ENCODE measurements around the gene PTPRE. TPM values are rescaled to one million over a fixed set of nuclear protein-coding genes. Genes with fewer than 3 reads are reported as not detected.

The PTPRE gene
- total RNA-seq, 4 donors from 2014 or later: 9.8 to 24.9 (median 22.7) TPM

DNA sequence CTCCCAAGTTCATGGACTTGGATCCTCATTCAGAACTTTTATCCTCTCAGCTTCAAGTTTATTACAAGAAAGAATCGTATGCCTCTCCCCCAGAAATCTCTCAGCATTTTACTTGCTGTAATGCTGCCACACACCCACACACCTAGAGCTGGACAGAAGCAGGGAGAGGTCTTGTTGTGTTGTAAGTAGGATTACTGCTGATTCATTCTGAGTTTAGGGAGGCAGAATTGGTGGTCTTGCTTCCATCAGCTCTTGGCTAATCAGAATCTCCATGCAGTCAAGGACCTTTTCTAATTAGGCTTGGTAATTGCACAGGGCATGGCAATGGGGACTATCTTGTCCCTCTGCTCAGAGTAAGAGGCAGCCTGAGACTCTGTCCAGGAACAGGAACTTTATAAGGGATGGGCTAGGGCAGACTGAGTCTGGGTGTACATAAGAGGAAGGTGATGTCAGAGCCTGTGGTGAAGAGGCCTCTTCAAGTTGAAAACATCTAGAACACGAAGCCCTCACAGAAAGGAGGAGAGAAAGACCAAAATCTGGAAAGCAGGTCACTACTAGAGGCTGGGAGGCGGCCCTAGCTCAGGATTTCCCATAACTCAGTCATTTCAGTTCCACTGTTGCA lies 7.0 kb upstream of the PTPRE start:
- no peak for TF ChIP-seq POLR2A (IDR thresholded peaks at IDR 0.05)
- TF ChIP-seq, protein P1, sequence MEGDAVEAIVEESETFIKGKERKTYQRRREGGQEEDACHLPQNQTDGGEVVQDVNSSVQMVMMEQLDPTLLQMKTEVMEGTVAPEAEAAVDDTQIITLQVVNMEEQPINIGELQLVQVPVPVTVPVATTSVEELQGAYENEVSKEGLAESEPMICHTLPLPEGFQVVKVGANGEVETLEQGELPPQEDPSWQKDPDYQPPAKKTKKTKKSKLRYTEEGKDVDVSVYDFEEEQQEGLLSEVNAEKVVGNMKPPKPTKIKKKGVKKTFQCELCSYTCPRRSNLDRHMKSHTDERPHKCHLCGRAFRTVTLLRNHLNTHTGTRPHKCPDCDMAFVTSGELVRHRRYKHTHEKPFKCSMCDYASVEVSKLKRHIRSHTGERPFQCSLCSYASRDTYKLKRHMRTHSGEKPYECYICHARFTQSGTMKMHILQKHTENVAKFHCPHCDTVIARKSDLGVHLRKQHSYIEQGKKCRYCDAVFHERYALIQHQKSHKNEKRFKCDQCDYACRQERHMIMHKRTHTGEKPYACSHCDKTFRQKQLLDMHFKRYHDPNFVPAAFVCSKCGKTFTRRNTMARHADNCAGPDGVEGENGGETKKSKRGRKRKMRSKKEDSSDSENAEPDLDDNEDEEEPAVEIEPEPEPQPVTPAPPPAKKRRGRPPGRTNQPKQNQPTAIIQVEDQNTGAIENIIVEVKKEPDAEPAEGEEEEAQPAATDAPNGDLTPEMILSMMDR (IDR thresholded peaks at IDR 0.05): no peak
- 49 to 59% methylated on average over 3 of the region's 3 CpGs for WGBS, 2 donors
- no peaks in the 10 kb centered on the region for H3K4me1 ChIP-seq
- H3K9me3 ChIP-seq: no peaks in the 10 kb centered on the region
- no peak overlapping the region for H3K27ac ChIP-seq
- no peak overlapping the region for H3K4me3 ChIP-seq
- DNase-seq: no peak
- intact Hi-C loops (cut with DNase I): no loop called here
- H3K27me3 ChIP-seq: peaks cover 0 to 6% (median 0%) of the 10 kb centered on the region in 4 donors
- H3K36me3 ChIP-seq: no peaks in the 10 kb centered on the region

DNA sequence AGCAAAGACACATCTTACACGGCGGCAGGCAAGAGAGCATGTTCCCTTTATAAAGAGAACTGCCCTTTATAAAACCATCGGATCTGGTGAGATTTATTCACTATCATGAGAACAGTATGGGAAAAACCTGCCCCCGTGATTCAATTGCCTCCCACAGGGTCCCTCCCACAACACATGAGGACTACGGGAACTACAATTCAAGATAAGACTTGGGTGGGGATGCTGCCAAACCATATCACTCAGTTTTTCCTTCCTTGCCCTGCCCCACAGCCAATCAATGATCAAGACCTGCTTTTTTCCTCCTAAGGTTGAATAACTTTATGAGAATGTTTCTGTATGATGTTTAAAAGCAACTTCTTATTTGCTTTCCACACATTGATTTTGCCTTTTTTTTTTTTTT lies 3.1 kb upstream of the PTPRE start:
- 79 to 80% methylated on average over 5 of the region's 5 CpGs for WGBS, 2 donors
- no peak for DNase-seq
- Histone ChIP-seq H3K9me3 (no peaks in the 10 kb centered on the region), H3K27ac (no peak overlapping the region), H3K4me1 (peaks cover 7 to 27% (median 14%) of the 10 kb centered on the region in 3 donors), H3K27me3 (peaks cover 0 to 37% (median 2%) of the 10 kb centered on the region in 4 donors), H3K4me3 (no peak overlapping the region), H3K36me3 (no peaks in the 10 kb centered on the region)
- intact Hi-C loops (cut with DNase I): no loop called here
- no peak for TF ChIP-seq POLR2A (IDR thresholded peaks at IDR 0.05)
- TF ChIP-seq, protein P1 (IDR thresholded peaks at IDR 0.05): no peak

DNA sequence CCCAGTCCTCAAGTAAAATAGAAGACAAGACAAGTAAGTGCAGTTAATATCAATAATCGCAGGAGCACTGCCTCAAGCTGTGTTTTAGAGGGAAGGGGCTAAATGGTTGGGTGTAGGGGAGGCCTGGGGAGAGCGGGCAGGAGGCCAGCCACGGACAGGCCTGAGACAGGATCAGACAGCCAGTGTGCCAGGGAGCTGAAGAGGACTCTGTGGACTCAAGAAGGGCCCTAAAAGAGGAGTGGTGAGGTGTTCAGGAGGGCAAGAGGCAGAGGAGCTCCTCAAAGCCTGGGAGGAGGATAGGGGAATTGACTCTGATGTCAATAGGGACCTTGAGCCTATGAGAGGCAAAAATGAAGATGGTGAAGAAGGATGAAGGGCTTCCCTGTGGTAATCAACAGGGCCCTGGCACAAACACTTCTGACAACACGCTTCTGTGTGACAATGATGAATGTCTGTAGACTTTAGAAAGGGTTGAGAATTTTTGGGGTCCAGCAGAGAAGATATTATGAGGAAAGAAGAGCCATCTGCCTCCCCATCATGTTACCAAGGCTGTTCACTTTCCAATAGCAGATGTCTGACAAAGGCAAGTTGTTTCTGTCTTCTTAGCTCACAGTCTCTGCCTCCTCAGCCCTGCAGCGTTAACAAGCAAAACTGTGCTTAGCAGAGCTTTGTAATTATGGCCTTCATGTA lies 2.4 kb upstream of the PTPRE start:
- no peak for DNase-seq
- H3K4me1 ChIP-seq: peaks cover 7 to 33% (median 14%) of the 10 kb centered on the region in 3 donors

DNA sequence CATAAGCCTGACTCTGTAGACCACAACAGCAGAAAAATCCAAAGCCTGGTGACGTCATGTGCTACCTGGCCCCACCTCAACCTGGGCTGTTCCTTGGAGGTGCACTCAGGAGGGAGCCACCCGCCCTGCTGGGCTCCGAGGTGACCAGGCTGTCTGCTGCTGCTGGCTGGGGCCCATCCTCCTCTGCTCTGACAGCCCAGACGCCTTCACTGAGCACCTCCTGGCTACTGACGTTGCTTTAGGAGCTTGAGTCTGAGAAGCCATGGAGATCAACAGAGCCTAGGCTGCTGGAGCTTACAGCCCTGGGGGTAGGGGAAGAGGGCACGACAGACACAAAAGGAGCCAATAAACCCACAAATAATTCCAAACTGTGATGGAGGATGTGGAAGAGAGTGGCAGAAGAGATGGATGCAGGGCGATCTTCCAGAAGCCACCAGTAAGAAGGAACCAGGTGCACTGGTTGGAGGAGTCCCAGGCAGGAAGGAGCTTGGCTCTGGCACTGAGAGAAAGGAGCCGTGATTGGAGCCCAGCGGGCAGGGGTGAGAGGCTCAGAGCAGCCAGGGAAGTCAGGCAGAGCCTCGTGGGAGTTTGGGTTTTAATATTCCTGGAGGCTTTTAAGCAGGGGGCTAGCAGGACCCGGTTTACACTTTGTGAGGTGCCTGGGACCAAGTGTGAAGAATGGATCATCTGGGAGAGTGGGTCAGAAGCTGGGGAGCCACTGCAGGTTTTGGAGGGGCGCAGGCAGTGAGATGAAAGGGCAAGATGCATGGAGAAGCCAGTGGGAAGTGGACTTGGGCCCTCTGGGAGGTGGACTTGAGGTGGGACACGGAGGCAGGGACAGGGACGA lies 1.7 kb upstream of the PTPRE start:
- intact Hi-C loops (cut with DNase I): loop anchor here (5.0 kb wide), 2 partner anchors 107 to 167 kb away; no protein-coding TSS in a partner anchor

More for the DNA sequence above, 2.4 kb upstream of the PTPRE start:
- Histone ChIP-seq H3K27ac (no peak overlapping the region), H3K9me3 (no peaks in the 10 kb centered on the region), H3K4me3 (no peak overlapping the region), H3K27me3 (peaks cover 0 to 44% (median 2%) of the 10 kb centered on the region in 4 donors), H3K36me3 (no peaks in the 10 kb centered on the region)
- 80 to 81% methylated on average over 3 to 5 of the region's 5 CpGs for WGBS, 2 donors
- TF ChIP-seq POLR2A (IDR thresholded peaks at IDR 0.05): no peak
- TF ChIP-seq, protein P1 (IDR thresholded peaks at IDR 0.05): no peak
- intact Hi-C loops (cut with DNase I): no loop called here

More for the DNA sequence above, 1.7 kb upstream of the PTPRE start:
- Histone ChIP-seq H3K4me3 (no peak overlapping the region), H3K27me3 (peaks cover 0 to 45% (median 2%) of the 10 kb centered on the region in 4 donors), H3K36me3 (no peaks in the 10 kb centered on the region), H3K9me3 (no peaks in the 10 kb centered on the region), H3K4me1 (peaks cover 7 to 33% (median 14%) of the 10 kb centered on the region in 3 donors), H3K27ac (no peak overlapping the region)
- 64 to 67% methylated on average over 9 to 12 of the region's 14 CpGs for WGBS, 2 donors
- no peak for DNase-seq
- TF ChIP-seq POLR2A (IDR thresholded peaks at IDR 0.05): no peak
- TF ChIP-seq, protein P1 (IDR thresholded peaks at IDR 0.05): no peak
